ENCODE data around the gene SEMA4D.

SEMA4D gene

DNA sequence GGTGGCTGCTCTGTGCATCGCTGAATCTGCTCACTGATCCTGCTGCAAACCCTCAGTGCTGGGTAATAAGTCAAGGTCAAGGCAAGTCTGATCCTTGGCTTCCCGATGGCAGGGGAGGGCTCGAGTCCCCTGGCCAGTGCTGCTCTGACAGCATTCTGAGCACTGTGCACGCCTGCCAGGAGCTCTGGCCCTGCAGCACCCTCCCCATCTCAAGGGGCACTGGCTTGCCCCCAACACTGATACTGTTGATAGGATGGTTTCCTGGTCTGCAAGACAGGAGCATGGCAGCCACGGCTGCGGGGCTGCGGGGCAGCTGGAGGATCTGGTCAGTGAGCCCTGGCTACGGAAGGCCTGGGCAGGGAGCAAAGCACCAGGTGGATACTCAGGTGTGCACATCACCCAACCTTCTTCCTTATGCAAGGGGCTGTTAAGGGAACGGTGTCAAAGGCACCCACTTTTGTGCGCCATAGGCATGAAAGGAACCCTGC is 107.8 kb downstream of the SEMA4D start:
- in situ Hi-C loops (cut with HindIII; ENCODE audit: low sequenced_read_pairs), result no loop called here
- TF ChIP-seq, protein P1, sequence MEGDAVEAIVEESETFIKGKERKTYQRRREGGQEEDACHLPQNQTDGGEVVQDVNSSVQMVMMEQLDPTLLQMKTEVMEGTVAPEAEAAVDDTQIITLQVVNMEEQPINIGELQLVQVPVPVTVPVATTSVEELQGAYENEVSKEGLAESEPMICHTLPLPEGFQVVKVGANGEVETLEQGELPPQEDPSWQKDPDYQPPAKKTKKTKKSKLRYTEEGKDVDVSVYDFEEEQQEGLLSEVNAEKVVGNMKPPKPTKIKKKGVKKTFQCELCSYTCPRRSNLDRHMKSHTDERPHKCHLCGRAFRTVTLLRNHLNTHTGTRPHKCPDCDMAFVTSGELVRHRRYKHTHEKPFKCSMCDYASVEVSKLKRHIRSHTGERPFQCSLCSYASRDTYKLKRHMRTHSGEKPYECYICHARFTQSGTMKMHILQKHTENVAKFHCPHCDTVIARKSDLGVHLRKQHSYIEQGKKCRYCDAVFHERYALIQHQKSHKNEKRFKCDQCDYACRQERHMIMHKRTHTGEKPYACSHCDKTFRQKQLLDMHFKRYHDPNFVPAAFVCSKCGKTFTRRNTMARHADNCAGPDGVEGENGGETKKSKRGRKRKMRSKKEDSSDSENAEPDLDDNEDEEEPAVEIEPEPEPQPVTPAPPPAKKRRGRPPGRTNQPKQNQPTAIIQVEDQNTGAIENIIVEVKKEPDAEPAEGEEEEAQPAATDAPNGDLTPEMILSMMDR (IDR thresholded peaks at IDR 0.05; ENCODE audit: low read depth, low read length), result no peak
- no peak overlapping the region for H3K4me3 ChIP-seq (ENCODE audit: low read depth, low read length)
- no peak for DNase-seq (ENCODE audit: low read depth, low spot score)

DNA sequence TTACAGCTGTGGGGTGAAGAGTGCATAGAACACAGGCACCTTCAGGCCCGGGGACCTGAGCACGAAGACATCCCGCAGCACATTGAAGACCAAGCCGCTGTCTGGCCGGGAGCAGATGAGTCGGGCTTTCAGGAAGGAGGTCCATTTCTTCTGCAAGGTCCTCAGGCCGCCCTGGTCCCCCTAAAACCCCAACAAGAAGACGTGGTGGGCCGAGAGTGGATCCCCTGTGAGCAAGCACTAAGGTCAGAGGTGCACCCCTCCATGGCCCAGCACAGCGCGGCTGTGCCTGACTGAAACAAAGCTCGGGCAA is 109.1 kb downstream of the SEMA4D start:
- TF ChIP-seq, protein P1 (IDR thresholded peaks at IDR 0.05; ENCODE audit: low read depth, low read length), result no peak
- no peak for DNase-seq (ENCODE audit: low read depth, low spot score)
- in situ Hi-C loops (cut with HindIII; ENCODE audit: low sequenced_read_pairs), result no loop called here
- H3K4me3 ChIP-seq (ENCODE audit: low read depth, low read length), result no peak overlapping the region

DNA sequence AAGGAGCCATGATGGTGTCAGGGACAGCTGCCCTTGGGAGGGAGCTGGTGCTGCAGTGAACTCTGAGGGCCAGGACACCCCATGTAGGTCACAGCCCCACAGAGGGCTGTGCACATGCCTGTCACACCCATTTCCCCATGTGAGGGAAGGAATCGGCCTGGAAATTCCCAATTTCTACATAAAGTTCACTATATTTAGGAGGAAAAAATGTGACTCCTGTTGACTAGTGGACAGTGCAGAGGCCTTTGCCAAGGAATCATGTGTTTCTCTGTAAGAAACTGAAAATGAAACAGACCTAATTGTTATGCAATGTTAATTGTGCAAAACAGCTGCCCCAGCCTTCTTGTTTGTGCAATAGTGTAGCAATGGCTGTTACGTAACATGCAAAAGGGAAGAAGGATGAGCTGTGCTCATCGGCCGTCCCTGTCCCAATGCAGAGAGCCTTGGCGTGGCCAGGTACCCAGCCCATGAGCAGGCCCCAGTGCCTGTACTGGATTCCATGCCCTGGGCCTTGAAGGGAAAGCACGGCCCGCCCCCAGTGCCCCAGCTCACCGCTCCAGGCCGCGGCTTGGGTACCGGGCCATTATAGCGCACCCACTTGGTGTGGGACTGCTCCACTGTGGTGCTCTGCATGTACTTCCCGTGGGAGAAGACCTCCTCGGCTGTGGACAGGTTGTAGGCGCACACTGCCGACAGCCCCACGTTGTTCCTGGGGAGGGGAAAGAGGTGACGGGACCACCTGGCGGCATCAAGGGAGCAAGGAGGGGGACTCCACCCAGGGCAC is 109.6 kb downstream of the SEMA4D start:
- TF ChIP-seq, protein P1 (IDR thresholded peaks at IDR 0.05; ENCODE audit: low read depth, low read length), result no peak
- in situ Hi-C loops (cut with HindIII; ENCODE audit: low sequenced_read_pairs), result no loop called here
- no peak overlapping the region for H3K4me3 ChIP-seq (ENCODE audit: low read depth, low read length)
- no peak for DNase-seq (ENCODE audit: low read depth, low spot score)

DNA sequence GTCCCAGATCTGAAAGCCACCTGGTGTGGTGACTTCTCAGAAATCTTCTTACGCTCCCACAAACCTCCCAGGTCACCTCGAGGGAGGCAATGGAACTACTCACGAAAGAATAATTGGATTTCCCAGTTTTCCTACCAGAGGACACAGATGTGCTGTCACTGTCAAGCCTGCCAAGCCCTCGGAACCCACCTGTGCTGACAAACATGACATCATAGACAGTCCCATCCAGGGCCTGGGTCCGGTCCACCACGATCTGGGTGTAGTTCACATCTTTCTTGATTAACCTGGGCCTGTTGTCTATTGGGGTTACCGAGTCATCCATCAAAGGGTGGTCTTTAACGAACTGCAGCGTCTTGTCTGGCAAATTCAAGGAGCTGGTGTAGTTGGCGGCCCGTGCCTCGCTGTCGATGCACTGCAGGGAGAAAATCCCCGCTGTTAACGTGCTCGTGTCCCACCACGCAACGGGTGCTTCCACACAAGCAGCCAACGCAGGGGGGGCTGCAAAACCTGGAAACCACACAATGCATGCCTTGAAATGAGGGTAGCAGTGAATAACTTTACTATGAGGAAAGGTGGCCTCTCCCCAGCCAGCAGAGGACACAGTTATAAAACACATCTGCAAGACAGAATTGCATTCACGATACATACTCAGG is 110.6 kb downstream of the SEMA4D start:
- H3K4me3 ChIP-seq (ENCODE audit: low read depth, low read length), result no peak overlapping the region
- DNase-seq (ENCODE audit: low read depth, low spot score), result no peak
- in situ Hi-C loops (cut with HindIII; ENCODE audit: low sequenced_read_pairs), result no loop called here
- TF ChIP-seq, protein P1 (IDR thresholded peaks at IDR 0.05; ENCODE audit: low read depth, low read length), result no peak

DNA sequence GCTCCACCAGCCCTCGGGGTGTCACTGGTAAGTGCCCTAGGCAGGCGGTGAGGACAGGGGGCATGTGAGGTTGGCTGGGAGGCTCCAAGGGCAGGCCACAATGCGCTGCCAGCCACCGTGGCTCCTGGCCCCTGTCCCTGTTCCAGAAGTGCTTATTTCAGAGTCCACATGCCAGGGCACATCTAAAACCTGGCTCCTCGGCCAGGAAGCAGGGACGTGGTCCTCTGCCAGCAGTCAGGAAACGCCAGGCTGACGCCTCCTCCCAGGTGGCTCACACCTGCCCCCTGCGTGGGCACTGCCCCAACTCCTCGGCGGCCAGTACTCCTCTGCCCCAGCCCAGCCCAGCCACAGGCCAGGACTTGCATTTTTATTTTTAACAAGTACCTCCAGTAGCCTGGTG is 111.1 kb downstream of the SEMA4D start:
- TF ChIP-seq, protein P1 (IDR thresholded peaks at IDR 0.05; ENCODE audit: low read depth, low read length), result no peak
- DNase-seq (ENCODE audit: low read depth, low spot score), result no peak
- no peak overlapping the region for H3K4me3 ChIP-seq (ENCODE audit: low read depth, low read length)
- in situ Hi-C loops (cut with HindIII; ENCODE audit: low sequenced_read_pairs), result no loop called here

DNA sequence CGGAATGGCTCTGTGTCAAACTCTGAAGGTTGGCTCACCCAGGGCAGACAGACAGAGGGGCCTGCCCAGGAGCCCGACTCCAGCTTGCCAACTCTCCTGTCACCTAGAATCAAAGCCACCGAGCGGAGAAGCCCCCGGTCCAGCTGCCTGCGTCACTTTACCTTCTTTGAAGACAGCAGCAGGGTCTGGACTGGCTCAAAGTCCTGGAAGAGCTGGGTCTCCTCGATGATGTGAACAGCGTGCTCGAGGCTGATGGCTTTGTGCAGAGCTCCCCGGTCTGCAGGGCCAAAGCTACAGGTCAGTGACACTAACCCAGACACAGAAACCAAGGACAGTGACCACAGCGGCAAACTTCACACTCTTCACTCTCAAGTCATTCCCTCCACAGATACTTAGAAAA is 111.7 kb downstream of the SEMA4D start:
- in situ Hi-C loops (cut with HindIII; ENCODE audit: low sequenced_read_pairs), result no loop called here

More for the DNA sequence above, 111.7 kb downstream of the SEMA4D start:
- H3K4me3 ChIP-seq (ENCODE audit: low read depth, low read length), result no peak overlapping the region
- DNase-seq (ENCODE audit: low read depth, low spot score), result no peak
- TF ChIP-seq, protein P1 (IDR thresholded peaks at IDR 0.05; ENCODE audit: low read depth, low read length), result no peak

All from astrocyte of the spinal cord (primary cell).